22Rv1 (cell line): ENCODE data around the gene ROPN1.
"Not testable (repeated sequence)": the region's sequence is repeated elsewhere in the genome, so short reads cannot be mapped to it uniquely, and the experiment has no call there.

Experiments
- H3K27ac ChIP-seq: fragments of 450-650 bp; 2 replicates; pipeline ENCODE4 v1.5.1; 2017
- ZFX ChIP-seq: fragments of 450-650 bp; IDR thresholded peaks from 2 replicates; pipeline ENCODE4 v1.6.1; 2017; ENCODE audit warnings: antibody characterized with exemption, borderline replicate concordance
- TF ChIP-seq, protein P1 (sequence below): fragments of 450-650 bp; IDR thresholded peaks from 2 replicates; pipeline ENCODE4 v1.5.1; 2017; ENCODE audit warnings: mild to moderate bottlenecking

Gene ROPN1

DNA sequence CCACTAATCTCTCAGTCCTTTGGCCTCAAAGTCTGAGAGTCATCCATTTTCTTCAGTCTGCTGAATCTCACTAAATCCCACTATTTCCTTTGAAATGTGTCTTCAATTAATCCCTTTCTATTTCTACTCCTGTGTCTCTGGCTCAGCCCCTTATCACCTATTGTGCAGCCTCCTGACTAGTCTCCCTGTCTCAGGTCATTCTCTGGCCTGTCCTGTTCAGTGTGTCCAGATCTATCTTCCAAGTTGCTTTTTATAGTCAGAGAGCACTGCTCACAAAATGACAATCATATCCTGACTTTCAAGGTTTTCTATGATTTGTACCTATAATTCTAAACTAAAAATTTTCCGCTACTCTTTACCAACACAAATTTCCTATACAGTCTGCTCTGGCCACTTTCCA lies 7.6 kb downstream of the ROPN1 start:
- TF ChIP-seq, protein P1, sequence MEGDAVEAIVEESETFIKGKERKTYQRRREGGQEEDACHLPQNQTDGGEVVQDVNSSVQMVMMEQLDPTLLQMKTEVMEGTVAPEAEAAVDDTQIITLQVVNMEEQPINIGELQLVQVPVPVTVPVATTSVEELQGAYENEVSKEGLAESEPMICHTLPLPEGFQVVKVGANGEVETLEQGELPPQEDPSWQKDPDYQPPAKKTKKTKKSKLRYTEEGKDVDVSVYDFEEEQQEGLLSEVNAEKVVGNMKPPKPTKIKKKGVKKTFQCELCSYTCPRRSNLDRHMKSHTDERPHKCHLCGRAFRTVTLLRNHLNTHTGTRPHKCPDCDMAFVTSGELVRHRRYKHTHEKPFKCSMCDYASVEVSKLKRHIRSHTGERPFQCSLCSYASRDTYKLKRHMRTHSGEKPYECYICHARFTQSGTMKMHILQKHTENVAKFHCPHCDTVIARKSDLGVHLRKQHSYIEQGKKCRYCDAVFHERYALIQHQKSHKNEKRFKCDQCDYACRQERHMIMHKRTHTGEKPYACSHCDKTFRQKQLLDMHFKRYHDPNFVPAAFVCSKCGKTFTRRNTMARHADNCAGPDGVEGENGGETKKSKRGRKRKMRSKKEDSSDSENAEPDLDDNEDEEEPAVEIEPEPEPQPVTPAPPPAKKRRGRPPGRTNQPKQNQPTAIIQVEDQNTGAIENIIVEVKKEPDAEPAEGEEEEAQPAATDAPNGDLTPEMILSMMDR: no peak
- no peak for TF ChIP-seq ZFX

DNA sequence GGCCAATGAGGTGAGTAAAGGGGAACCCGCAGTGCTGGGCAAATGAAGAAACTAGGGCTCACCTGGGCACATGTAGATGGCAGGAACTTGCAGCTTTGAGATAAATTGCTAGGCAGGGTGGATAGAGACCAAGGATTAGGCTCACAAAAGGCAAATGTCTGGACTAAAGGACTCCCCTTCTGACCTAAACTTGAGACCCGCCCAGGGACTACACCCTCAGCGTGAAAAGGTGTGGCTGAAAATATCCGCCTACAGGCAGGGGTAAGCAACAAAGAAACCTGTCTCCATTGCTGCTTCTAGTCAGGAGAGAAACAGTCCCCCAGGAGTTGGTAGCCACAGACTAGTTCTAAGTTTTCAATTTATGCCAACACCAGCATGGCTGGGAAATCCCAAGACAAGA lies 10.6 kb downstream of the ROPN1 start:
- not testable (repeated sequence) for H3K27ac ChIP-seq

More for the DNA sequence above, 7.6 kb downstream of the ROPN1 start:
- no peak overlapping the region for H3K27ac ChIP-seq

DNA sequence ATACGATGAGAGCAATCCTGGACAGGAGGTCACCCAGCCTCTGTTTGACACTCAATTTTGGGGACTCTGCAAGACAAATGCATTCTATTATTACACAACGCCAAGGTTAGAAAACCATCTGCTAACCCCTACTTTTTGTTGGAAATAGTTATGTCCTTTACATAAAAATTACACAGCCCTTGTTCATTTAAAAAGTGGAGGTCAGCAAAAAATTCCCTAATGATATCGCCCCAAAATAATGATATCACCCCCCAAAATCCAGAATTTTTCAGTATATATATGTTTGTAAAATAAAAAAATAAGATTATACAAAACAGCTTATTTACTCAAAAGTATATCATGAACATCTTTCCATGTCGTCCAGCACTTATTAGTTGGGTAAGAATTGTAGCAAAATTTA lies 11.4 kb downstream of the ROPN1 start:
- no peak overlapping the region for H3K27ac ChIP-seq
- TF ChIP-seq, protein P1: no peak
- no peak for TF ChIP-seq ZFX

DNA sequence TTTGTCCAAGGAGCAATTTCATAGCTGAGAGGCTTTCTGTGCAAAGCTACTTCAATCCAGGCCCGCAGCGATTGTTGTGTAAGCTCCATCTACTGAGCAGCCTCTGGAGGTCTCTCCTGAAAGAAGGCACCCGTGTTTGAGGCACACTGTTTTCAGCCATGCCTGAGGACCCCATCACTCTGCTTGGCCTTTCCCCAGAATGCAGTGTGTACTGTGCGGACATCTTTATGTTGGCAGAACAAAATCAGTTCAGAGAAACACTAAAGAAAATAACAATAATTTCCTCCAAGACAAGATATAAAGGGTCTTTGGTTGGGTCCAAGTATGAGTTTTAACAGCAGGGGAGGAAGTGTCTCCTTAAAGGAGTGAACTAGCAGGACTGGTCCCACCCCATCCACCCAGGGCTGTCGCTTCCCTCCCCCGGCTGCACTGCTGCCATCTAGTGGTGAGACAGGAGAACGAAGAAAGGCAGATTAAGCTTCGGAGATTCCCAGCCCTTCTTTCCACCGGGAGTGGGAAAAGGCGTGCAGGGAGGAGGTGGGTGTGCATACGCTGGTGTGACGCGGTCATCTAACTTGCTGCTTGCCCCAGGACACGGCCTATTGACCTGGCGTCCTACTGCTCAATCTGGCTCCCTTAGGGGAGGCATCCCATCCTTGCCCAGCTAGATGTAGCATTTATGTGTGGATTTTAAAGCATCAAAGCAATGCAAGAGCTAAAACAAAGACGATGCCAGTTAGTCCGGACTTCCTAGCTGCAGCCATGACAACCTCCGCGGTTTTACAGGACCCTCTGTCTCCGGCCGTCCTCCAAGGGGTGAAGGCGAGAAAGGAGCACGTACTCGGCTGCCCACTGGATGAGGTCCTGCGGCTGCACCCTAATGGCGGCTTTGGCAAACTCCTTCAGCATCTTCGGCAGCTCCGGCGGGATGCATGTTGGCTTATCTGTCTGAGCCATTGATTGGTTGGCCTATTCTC lies 12.1 kb downstream of the ROPN1 start:
- TF ChIP-seq, protein P1: peak; percentile 89
- H3K27ac ChIP-seq: not testable (repeated sequence)

DNA sequence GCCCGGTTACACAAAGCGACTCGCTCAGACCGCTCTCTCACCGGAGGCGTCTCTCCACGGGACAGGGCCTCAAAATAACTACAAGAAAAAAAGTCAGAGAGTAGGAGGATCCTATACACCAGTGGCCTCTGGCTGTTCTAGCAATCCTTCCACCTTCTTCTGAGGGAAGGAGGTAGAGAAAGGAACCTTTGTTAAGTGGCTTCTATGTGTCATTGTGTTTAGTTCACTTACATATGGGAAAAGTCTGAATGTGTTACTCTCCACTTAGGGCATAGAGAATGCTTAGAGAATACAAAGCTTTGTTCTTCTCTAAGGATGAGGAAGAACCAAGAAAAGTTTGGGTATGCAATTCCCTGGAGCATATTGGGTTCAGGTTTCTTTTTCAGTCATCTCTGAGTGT lies 15.0 kb downstream of the ROPN1 start:
- H3K27ac ChIP-seq: not testable (repeated sequence)

DNA sequence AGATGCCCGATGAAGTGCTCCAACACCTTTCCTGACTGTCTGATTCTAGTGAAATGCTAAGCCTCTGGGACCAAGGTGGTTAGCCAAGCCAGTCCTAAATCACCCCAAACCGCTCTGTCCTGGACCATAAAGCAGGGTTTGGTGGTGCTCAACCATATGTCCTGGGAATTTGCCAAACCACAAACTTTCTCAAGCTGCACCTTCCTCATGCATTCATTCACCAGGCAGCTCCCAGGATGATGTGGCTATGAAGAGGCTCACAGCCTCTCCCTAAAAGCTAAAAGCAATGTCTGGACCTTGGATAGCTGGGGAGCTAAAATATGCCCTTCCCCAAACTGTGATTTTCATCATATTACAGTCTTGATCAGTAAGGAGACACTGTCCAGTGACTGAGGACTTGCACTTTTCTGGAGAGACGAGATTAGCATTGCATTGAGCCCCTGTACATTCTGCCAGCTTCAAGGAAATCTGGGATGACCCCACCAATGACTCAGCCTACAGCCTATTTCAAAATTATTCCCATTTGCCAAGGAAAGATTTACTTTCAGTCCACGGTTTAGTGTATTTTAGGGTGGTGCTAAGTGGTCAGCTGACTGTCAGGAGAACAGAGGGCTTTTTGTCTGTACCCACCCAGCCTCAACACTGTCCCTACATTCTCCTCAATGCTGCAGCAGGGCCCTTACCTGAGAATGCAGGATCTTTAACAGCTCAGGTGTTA lies 15.6 kb downstream of the ROPN1 start:
- H3K27ac ChIP-seq: not testable (repeated sequence)

DNA sequence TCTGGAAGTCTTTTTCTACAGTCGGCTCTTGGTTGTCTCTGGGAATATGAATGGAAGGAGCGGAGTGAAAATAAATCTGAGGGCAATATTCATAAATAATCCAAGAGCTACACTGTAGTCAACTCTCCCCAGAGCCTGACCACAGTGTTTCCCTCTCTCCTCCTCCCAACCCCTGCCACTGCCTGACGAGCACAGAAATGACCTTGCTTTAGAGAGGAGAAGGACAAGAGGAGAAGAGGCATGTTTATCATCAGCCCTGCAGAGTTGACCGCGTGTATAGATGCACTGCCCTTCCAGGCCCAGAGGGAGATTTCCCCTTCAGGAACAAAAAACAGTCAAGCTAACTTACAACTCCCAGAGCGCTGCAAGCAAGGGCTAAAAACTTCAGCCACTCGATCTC lies 16.9 kb downstream of the ROPN1 start:
- H3K27ac ChIP-seq: not testable (repeated sequence)

DNA sequence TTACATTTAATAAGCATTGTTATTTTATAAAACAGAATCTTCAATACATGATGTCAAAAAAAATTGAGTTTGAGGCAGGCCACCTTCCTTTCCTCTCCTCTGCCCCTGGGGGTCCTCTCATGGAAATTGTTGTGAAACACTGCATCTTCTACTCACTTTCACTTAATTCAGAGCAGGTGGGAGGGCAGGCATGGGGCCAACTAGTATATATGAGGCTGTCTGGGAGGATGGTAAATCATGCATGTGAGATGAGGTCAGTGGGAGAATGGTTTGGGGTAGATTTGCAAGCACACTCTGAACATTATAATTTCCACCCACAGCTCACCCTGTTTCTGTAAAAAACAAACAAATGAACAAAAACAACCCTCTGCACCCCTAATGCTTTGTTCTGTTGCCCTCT lies 20.5 kb downstream of the ROPN1 start:
- TF ChIP-seq, protein P1: no peak
- no peak for TF ChIP-seq ZFX
- no peak overlapping the region for H3K27ac ChIP-seq

DNA sequence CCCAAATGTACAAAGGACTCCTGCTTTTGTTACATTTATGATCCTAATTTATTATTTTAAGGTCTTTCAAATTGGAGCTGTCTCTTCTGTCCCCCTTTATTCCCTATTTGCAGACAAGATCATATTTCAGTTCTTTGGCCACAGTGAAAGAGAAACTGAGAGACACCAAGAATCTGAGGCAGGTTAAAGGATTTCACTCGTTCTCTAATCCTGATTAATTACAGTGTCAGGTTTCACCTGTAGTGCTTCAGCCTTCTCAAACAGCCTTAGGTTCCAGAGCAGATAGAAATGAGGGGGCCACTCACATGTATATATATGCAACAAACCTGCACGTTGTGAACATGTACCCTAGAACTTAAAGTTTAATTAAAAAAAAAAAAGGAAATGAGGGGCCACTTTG lies 24.7 kb downstream of the ROPN1 start:
- not testable (repeated sequence) for H3K27ac ChIP-seq

DNA sequence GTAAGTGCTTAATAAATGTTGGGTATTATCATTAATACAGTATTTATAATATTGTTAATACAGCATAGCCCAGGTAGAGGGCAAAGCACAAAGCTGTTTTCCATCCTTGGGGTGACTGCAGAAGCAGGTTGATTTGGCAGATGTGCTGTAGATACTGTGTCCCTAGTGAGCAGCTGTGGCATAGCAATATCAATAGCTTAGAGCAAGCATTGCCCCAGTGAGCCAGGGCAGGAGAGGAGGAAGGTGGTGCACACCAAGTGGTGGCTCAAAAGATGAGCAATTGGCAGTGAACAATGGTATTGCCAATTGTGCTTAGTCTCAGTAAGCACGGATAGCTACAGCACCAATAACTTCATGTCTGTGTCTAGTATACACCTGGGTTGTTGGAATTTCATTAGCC lies 25.1 kb downstream of the ROPN1 start:
- H3K27ac ChIP-seq: not testable (repeated sequence)

DNA sequence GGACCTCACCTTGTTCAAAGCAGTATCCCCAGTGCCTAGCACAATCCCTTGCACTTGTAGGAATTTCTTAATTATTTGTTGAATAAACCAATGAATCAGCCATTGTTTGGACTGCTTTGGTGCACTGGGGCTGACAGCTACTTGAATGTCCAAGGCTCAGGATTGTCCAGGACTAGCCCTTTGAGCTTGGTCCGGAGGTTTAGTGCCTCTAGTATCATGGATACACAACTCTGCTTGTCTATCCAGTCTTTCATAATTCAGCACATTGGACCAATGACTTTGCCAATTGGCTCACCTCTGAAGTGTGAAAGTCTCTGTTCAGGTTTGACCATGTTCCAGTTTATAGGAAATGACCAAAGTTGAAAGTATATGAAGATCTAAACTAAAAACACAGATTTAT lies 27.1 kb downstream of the ROPN1 start:
- not testable (repeated sequence) for H3K27ac ChIP-seq
